ENCODE data around the gene C2CD5. TPM values are rescaled to one million over a fixed set of nuclear protein-coding genes. Genes with fewer than 3 reads are reported as not detected.

Gene C2CD5
- total and polyA plus RNA-seq, 2 donors from 2014 or later, result 19.4 to 48.4 TPM

DNA sequence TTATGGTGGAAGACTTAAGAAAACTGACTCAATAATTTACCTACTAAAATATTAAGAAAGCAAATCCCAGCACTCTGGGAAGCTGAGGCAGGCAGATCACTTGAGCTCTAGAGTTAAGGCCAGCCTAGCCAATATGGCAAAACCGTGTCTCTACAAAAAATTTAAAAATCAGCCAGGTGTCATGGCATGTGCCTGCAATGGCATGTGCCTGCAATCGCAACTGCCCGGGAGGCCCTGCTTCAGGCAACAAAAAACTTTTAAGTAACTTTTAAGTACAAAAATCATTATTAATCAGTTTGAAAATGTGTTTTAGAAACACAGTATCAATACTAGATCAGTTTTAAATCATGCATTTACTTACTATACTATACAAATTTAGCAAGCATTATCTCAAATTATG is 17.5 kb downstream of the C2CD5 start:
- Histone ChIP-seq H3K27me3 (ENCODE audit: control insufficient read depth, insufficient read depth, low read length) (no peaks in the 10 kb centered on the region), H3K27ac (ENCODE audit: low read depth in 2 of 2, low read length in 2 of 2) (no peak overlapping the region), H3K4me3 (ENCODE audit: low read length in 3 of 3) (no peak overlapping the region), H3K9me3 (ENCODE audit: control insufficient read depth in 2 of 3, insufficient read depth in 1 of 3, low read length in 3 of 3) (peaks cover 0 to 4% (median 0%) of the 10 kb centered on the region in 3 donors), H3K9ac (ENCODE audit: low read length in 3 of 3) (no peak overlapping the region), H3K36me3 (ENCODE audit: control insufficient read depth in 2 of 3, insufficient read depth in 3 of 3, low read length in 3 of 3) (peaks cover 6 to 29% (median 10%) of the 10 kb centered on the region in 3 donors), H3K4me1 (ENCODE audit: control insufficient read depth in 2 of 3, insufficient read depth in 2 of 3, low read depth in 1 of 3, low read length in 3 of 3) (no peaks in the 10 kb centered on the region)
- TF ChIP-seq, protein P1, sequence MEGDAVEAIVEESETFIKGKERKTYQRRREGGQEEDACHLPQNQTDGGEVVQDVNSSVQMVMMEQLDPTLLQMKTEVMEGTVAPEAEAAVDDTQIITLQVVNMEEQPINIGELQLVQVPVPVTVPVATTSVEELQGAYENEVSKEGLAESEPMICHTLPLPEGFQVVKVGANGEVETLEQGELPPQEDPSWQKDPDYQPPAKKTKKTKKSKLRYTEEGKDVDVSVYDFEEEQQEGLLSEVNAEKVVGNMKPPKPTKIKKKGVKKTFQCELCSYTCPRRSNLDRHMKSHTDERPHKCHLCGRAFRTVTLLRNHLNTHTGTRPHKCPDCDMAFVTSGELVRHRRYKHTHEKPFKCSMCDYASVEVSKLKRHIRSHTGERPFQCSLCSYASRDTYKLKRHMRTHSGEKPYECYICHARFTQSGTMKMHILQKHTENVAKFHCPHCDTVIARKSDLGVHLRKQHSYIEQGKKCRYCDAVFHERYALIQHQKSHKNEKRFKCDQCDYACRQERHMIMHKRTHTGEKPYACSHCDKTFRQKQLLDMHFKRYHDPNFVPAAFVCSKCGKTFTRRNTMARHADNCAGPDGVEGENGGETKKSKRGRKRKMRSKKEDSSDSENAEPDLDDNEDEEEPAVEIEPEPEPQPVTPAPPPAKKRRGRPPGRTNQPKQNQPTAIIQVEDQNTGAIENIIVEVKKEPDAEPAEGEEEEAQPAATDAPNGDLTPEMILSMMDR (IDR thresholded peaks at IDR 0.05; ENCODE audit: borderline replicate concordance, extremely low read depth, insufficient read depth), result no peak
- intact Hi-C loops (cut with DNase I), result no loop called here
- no peak for FAIRE-seq
- DNase-seq, result no peak

DNA sequence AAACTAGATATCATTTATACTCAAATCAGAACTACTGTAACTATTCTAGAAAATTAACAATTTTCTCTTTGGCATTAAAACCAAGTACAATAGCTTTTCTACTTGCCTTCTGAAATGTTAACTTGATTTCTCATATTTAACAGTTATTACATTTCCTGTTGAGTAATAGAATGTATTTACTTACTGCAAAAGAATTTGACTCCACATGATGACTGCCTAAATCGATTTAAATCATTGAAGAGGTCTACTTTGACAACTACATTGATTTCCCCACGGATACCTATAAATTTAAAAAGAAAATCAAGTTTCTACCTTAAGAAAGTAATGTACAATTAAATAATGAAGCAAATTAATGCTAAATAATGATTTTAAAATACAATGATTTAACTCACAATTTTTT is 18.9 kb downstream of the C2CD5 start:
- H3K4me1 ChIP-seq (ENCODE audit: control insufficient read depth in 2 of 3, insufficient read depth in 2 of 3, low read depth in 1 of 3, low read length in 3 of 3), result no peaks in the 10 kb centered on the region
- TF ChIP-seq, protein P1 (IDR thresholded peaks at IDR 0.05; ENCODE audit: borderline replicate concordance, extremely low read depth, insufficient read depth), result no peak
- intact Hi-C loops (cut with DNase I), result no loop called here
- no peaks in the 10 kb centered on the region for H3K27me3 ChIP-seq (ENCODE audit: control insufficient read depth, insufficient read depth, low read length)
- H3K4me3 ChIP-seq (ENCODE audit: low read length in 3 of 3), result no peak overlapping the region
- H3K36me3 ChIP-seq (ENCODE audit: control insufficient read depth in 2 of 3, insufficient read depth in 3 of 3, low read length in 3 of 3), result peaks cover 6 to 23% (median 10%) of the 10 kb centered on the region in 3 donors
- no peaks in the 10 kb centered on the region for H3K9me3 ChIP-seq (ENCODE audit: control insufficient read depth in 2 of 3, insufficient read depth in 1 of 3, low read length in 3 of 3)
- no peak overlapping the region for H3K27ac ChIP-seq (ENCODE audit: low read depth in 2 of 2, low read length in 2 of 2)
- no peak overlapping the region for H3K9ac ChIP-seq (ENCODE audit: low read length in 3 of 3)
- FAIRE-seq (no peak), DNase-seq (no peak)

DNA sequence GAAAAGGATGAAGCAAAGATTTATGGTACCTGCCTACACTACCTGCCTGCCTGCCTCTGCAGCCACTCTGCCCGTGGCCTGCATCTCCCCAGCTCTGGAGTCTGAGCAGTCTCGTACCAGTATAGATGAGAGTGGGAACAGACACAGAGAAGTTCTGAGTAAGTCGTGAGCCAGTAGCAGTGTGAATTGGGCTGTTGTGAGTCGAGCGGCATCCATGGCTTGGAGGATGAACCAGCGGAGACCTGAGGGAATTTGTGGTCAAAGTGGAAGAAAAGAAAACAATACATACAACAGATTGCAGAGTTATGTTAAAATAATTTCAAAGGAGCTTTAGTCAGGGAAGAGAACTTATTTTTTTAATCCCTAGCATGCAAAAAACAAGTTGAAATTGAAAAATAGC is 25.3 kb downstream of the C2CD5 start:
- Histone ChIP-seq H3K4me3 (ENCODE audit: low read length in 3 of 3) (no peak overlapping the region), H3K9me3 (ENCODE audit: control insufficient read depth in 2 of 3, insufficient read depth in 1 of 3, low read length in 3 of 3) (no peaks in the 10 kb centered on the region), H3K4me1 (ENCODE audit: control insufficient read depth in 2 of 3, insufficient read depth in 2 of 3, low read depth in 1 of 3, low read length in 3 of 3) (peaks cover 0 to 6% (median 0%) of the 10 kb centered on the region in 3 donors), H3K36me3 (ENCODE audit: control insufficient read depth in 2 of 3, insufficient read depth in 3 of 3, low read length in 3 of 3) (peaks cover 8 to 11% (median 10%) of the 10 kb centered on the region in 3 donors), H3K9ac (ENCODE audit: low read length in 3 of 3) (no peak overlapping the region), H3K27ac (ENCODE audit: low read depth in 2 of 2, low read length in 2 of 2) (no peak overlapping the region), H3K27me3 (ENCODE audit: control insufficient read depth, insufficient read depth, low read length) (no peaks in the 10 kb centered on the region)
- DNase-seq (no peak), FAIRE-seq (no peak)
- intact Hi-C loops (cut with DNase I), result no loop called here
- TF ChIP-seq, protein P1 (IDR thresholded peaks at IDR 0.05; ENCODE audit: borderline replicate concordance, extremely low read depth, insufficient read depth), result no peak

All from kidney (tissue), 14 donors.